ENCODE results near the gene SYP. TPM values are rescaled to one million over a fixed set of nuclear protein-coding genes. Genes with fewer than 3 reads are reported as not detected.

Gene SYP
- total and polyA plus RNA-seq, 2 donors (not counting 3 experiments of a cell fraction or from before 2014, with no cell fraction given), result 0.21 to 0.77 TPM

DNA sequence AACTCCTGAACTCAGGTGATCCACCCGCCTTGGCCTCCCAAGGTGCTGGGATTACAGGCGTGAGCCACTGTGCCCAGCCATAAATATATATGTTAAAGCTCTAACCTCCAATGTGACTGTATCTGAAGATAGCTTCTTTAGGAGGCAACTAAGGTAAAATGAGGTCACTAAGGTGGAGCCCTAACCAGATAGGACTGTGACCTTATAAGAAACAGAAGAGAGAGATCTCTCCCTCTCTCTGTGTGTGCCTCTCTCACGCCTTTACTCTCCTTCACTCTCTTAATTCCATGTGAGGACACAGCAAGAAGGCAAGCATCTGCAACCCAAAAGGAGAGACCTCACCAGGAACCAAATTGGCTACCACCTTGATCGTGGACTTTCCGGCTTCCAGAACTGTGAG, 38.4 kb downstream of the SYP start:
- Histone ChIP-seq H3K4me3 (replicated peaks in 1 of 3; ENCODE audit: insufficient read depth in 1 of 3, low read depth in 1 of 3, low read length in 3 of 3) (no peak overlapping the region), H4K20me1 (replicated peaks; ENCODE audit: control insufficient read depth, extremely low read depth, insufficient read depth, low read length) (no peaks in the 10 kb centered on the region), H3K79me2 (ENCODE audit: control insufficient read depth, insufficient read depth, low read length) (no peaks in the 10 kb centered on the region), H3K9ac (replicated peaks; ENCODE audit: extremely low read depth, insufficient read depth, low read length) (no peak overlapping the region), H3K9me3 (replicated peaks; ENCODE audit: control insufficient read depth, insufficient read depth, low read length) (no peaks in the 10 kb centered on the region), H3K27ac (ENCODE audit: insufficient read depth, low read depth, low read length) (no peak overlapping the region), H3K36me3 (ENCODE audit: control insufficient read depth in 2 of 2, extremely low read depth in 1 of 2, insufficient read depth in 2 of 2, low read length in 2 of 2) (no peaks in the 10 kb centered on the region), H3K27me3 (ENCODE audit: control insufficient read depth in 2 of 2, insufficient read depth in 2 of 2, low read length in 2 of 2) (no peaks in the 10 kb centered on the region), H3K9me1 (replicated peaks; ENCODE audit: control insufficient read depth, extremely low read depth, insufficient read depth, low read length) (no peaks in the 10 kb centered on the region), H2AFZ (ENCODE audit: low read depth, low read length) (no peak overlapping the region), H3K4me1 (ENCODE audit: control insufficient read depth, extremely low read depth, insufficient read depth, low read length) (peaks cover 7% of the 10 kb centered on the region), H3K4me2 (ENCODE audit: insufficient read depth, low read length) (no peak overlapping the region)
- DNase-seq (ENCODE audit: low read depth, low spot score) (no peak), FAIRE-seq (peak; percentile 15)
- CTCF ChIA-PET, result interaction anchor here (1.1 kb wide), 1 partner anchor 19 kb away, joined by 6 read pairs; no protein-coding TSS in a partner anchor
- intact Hi-C loops (cut with micrococcal nuclease), result loop anchor here (5.0 kb wide), 1 partner anchor 119 kb away; the partner anchor contains the start of gene TFE3
- POLR2A ChIA-PET, result no interaction called here
- TF ChIP-seq, protein P1, sequence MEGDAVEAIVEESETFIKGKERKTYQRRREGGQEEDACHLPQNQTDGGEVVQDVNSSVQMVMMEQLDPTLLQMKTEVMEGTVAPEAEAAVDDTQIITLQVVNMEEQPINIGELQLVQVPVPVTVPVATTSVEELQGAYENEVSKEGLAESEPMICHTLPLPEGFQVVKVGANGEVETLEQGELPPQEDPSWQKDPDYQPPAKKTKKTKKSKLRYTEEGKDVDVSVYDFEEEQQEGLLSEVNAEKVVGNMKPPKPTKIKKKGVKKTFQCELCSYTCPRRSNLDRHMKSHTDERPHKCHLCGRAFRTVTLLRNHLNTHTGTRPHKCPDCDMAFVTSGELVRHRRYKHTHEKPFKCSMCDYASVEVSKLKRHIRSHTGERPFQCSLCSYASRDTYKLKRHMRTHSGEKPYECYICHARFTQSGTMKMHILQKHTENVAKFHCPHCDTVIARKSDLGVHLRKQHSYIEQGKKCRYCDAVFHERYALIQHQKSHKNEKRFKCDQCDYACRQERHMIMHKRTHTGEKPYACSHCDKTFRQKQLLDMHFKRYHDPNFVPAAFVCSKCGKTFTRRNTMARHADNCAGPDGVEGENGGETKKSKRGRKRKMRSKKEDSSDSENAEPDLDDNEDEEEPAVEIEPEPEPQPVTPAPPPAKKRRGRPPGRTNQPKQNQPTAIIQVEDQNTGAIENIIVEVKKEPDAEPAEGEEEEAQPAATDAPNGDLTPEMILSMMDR (IDR thresholded peaks at IDR 0.05; ENCODE audit: extremely low read depth in 1 of 2, insufficient read depth in 1 of 2, low read depth in 1 of 2, low read length in 2 of 2), result no peak
- TF ChIP-seq FOS (IDR thresholded peaks at IDR 0.05; ENCODE audit: borderline replicate concordance, insufficient read depth, low read length), result no peak
- dilution Hi-C loops (cut with MboI; ENCODE audit: extremely low pct_ligation_motif_present, low sequenced_read_pairs), result no loop called here
- BruUV-seq (replicated peaks), result no TSS peak

- no peak overlapping the region for H3K4me3 ChIP-seq (replicated peaks in 1 of 3; ENCODE audit: insufficient read depth in 1 of 3, low read depth in 1 of 3, low read length in 3 of 3)
- no peaks in the 10 kb centered on the region for H3K36me3 ChIP-seq (ENCODE audit: control insufficient read depth in 2 of 2, extremely low read depth in 1 of 2, insufficient read depth in 2 of 2, low read length in 2 of 2)
- DNase-seq (ENCODE audit: low read depth, low spot score) (no peak), FAIRE-seq (no peak)
- dilution Hi-C loops (cut with MboI; ENCODE audit: extremely low pct_ligation_motif_present, low sequenced_read_pairs) (no loop called here), intact Hi-C loops (cut with micrococcal nuclease) (loop anchor here (5.0 kb wide), 1 partner anchor 119 kb away; the partner anchor contains the start of gene TFE3)
- H3K9ac ChIP-seq (replicated peaks; ENCODE audit: extremely low read depth, insufficient read depth, low read length), result no peak overlapping the region
- H3K79me2 ChIP-seq (ENCODE audit: control insufficient read depth, insufficient read depth, low read length), result no peaks in the 10 kb centered on the region
- POLR2A ChIA-PET, result no interaction called here
- no TSS peak for BruUV-seq (replicated peaks)
- H2AFZ ChIP-seq (ENCODE audit: low read depth, low read length), result no peak overlapping the region
- TF ChIP-seq FOS (IDR thresholded peaks at IDR 0.05; ENCODE audit: borderline replicate concordance, insufficient read depth, low read length) (no peak), EZH2 (IDR thresholded peaks at IDR 0.05; ENCODE audit: borderline replicate concordance, low read depth, low read length, severe bottlenecking) (no peak)
- TF ChIP-seq, protein P1 (IDR thresholded peaks at IDR 0.05; ENCODE audit: extremely low read depth in 1 of 2, insufficient read depth in 1 of 2, low read depth in 1 of 2, low read length in 2 of 2), result no peak
- no peaks in the 10 kb centered on the region for H3K9me1 ChIP-seq (replicated peaks; ENCODE audit: control insufficient read depth, extremely low read depth, insufficient read depth, low read length)
- H3K9me3 ChIP-seq (replicated peaks; ENCODE audit: control insufficient read depth, insufficient read depth, low read length), result no peaks in the 10 kb centered on the region
- H3K4me2 ChIP-seq (ENCODE audit: insufficient read depth, low read length), result no peak overlapping the region
- H4K20me1 ChIP-seq (replicated peaks; ENCODE audit: control insufficient read depth, extremely low read depth, insufficient read depth, low read length), result no peaks in the 10 kb centered on the region
- CTCF ChIA-PET, result interaction anchor here (1.1 kb wide), 1 partner anchor 19 kb away, joined by 6 read pairs; no protein-coding TSS in a partner anchor
- peaks cover 1% of the 10 kb centered on the region for H3K4me1 ChIP-seq (ENCODE audit: control insufficient read depth, extremely low read depth, insufficient read depth, low read length)
- no peaks in the 10 kb centered on the region for H3K27me3 ChIP-seq (ENCODE audit: control insufficient read depth in 2 of 2, insufficient read depth in 2 of 2, low read length in 2 of 2)
- H3K27ac ChIP-seq (ENCODE audit: insufficient read depth, low read depth, low read length), result no peak overlapping the region
These were observed 39.1 kb downstream of the SYP start for GRCh38 chrX:49160908-49161307.
